ENCODE data around the gene PHAX. TPM values are rescaled to one million over a fixed set of nuclear protein-coding genes. Genes with fewer than 3 reads are reported as not detected.

The PHAX gene
- total RNA-seq, 1 experiment from 2014 or later, result 30.6 TPM

GRCh38 chr5:126561908-126562307 lies 38.8 kb upstream of the PHAX start:
- BruUV-seq (replicated peaks), result no TSS peak
- H3K36me3 ChIP-seq (ENCODE audit: low read depth), result peaks cover 10% of the 10 kb centered on the region
- H3K4me3 ChIP-seq, result no peak overlapping the region
- H3K4me2 ChIP-seq, result no peak overlapping the region
- no peak overlapping the region for H2AFZ ChIP-seq
- POLR2A ChIA-PET (ENCODE audit: unreplicated experiment), result no interaction called here
- CTCF ChIA-PET, result no interaction called here
- no peaks in the 10 kb centered on the region for H3K4me1 ChIP-seq (replicated peaks; ENCODE audit: insufficient read depth)
- no peaks in the 10 kb centered on the region for H4K20me1 ChIP-seq (ENCODE audit: insufficient read depth)
- TF ChIP-seq, protein P1, sequence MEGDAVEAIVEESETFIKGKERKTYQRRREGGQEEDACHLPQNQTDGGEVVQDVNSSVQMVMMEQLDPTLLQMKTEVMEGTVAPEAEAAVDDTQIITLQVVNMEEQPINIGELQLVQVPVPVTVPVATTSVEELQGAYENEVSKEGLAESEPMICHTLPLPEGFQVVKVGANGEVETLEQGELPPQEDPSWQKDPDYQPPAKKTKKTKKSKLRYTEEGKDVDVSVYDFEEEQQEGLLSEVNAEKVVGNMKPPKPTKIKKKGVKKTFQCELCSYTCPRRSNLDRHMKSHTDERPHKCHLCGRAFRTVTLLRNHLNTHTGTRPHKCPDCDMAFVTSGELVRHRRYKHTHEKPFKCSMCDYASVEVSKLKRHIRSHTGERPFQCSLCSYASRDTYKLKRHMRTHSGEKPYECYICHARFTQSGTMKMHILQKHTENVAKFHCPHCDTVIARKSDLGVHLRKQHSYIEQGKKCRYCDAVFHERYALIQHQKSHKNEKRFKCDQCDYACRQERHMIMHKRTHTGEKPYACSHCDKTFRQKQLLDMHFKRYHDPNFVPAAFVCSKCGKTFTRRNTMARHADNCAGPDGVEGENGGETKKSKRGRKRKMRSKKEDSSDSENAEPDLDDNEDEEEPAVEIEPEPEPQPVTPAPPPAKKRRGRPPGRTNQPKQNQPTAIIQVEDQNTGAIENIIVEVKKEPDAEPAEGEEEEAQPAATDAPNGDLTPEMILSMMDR (conservative IDR thresholded peaks at IDR 0.05), result no peak
- TF ChIP-seq EZH2 (IDR thresholded peaks at IDR 0.05; ENCODE audit: low read depth), result no peak
- no peaks in the 10 kb centered on the region for H3K9me3 ChIP-seq (ENCODE audit: insufficient read depth, low read depth)
- DNase-seq, result no peak
- no peak overlapping the region for H3K27ac ChIP-seq
- H3K27me3 ChIP-seq (ENCODE audit: insufficient read depth, low read depth), result no peaks in the 10 kb centered on the region
- no peaks in the 10 kb centered on the region for H3K9me2 ChIP-seq (ENCODE audit: insufficient read depth)
- no peaks in the 10 kb centered on the region for H3F3A ChIP-seq (ENCODE audit: insufficient read depth, low read depth)
- intact Hi-C loops (cut with micrococcal nuclease; ENCODE audit: unreplicated experiment), result no loop called here
- H3K79me2 ChIP-seq (ENCODE audit: low read depth), result no peaks in the 10 kb centered on the region

DNA sequence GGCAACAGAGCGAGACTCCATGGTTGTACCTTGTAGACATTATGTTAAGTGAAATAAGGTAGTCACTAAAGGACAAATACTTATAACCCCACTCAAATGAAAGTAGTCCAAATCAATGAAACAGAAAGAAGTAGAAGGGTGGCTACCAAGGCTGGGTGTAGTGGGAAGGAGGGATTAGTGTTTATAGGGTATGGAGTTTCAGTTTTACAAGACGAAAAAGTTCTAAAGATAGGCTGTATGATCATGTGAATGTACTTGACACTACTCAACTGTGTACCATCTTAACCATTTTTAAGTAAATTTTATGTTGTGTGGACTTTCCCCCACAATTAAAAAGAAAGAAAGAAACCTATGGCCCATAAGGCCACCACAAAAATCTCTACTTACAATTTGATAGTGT lies 37.9 kb upstream of the PHAX start:
- H3K4me2 ChIP-seq, result no peak overlapping the region
- H3K27ac ChIP-seq, result no peak overlapping the region
- H4K20me1 ChIP-seq (ENCODE audit: insufficient read depth), result no peaks in the 10 kb centered on the region

GRCh38 chr5:126568206-126568755 lies 32.5 kb upstream of the PHAX start:
- TF ChIP-seq, protein P1 (conservative IDR thresholded peaks at IDR 0.05), result no peak
- no peak for TF ChIP-seq EZH2 (IDR thresholded peaks at IDR 0.05; ENCODE audit: low read depth)
- Histone ChIP-seq H3K36me3 (ENCODE audit: low read depth) (peaks cover 16% of the 10 kb centered on the region), H3K27ac (no peak overlapping the region), H3K4me1 (replicated peaks; ENCODE audit: insufficient read depth) (no peaks in the 10 kb centered on the region), H3F3A (ENCODE audit: insufficient read depth, low read depth) (no peaks in the 10 kb centered on the region), H3K9me2 (ENCODE audit: insufficient read depth) (no peaks in the 10 kb centered on the region), H3K4me2 (no peak overlapping the region), H3K4me3 (no peak overlapping the region), H3K9me3 (ENCODE audit: insufficient read depth, low read depth) (no peaks in the 10 kb centered on the region), H4K20me1 (ENCODE audit: insufficient read depth) (no peaks in the 10 kb centered on the region), H3K79me2 (ENCODE audit: low read depth) (no peaks in the 10 kb centered on the region), H3K27me3 (ENCODE audit: insufficient read depth, low read depth) (no peaks in the 10 kb centered on the region), H2AFZ (no peak overlapping the region)
- CTCF ChIA-PET, result no interaction called here
- POLR2A ChIA-PET (ENCODE audit: unreplicated experiment), result no interaction called here
- DNase-seq, result no peak
- intact Hi-C loops (cut with micrococcal nuclease; ENCODE audit: unreplicated experiment), result no loop called here
- BruUV-seq (replicated peaks), result no TSS peak

More for the DNA sequence above, 37.9 kb upstream of the PHAX start:
- Histone ChIP-seq H3K79me2 (ENCODE audit: low read depth) (no peaks in the 10 kb centered on the region), H3K9me2 (ENCODE audit: insufficient read depth) (no peaks in the 10 kb centered on the region), H2AFZ (no peak overlapping the region), H3K27me3 (ENCODE audit: insufficient read depth, low read depth) (no peaks in the 10 kb centered on the region), H3K4me1 (replicated peaks; ENCODE audit: insufficient read depth) (no peaks in the 10 kb centered on the region), H3K36me3 (ENCODE audit: low read depth) (peaks cover 10% of the 10 kb centered on the region), H3F3A (ENCODE audit: insufficient read depth, low read depth) (no peaks in the 10 kb centered on the region), H3K9me3 (ENCODE audit: insufficient read depth, low read depth) (no peaks in the 10 kb centered on the region), H3K4me3 (no peak overlapping the region)
- DNase-seq, result no peak
- intact Hi-C loops (cut with micrococcal nuclease; ENCODE audit: unreplicated experiment), result no loop called here
- ChIA-PET CTCF (no interaction called here), POLR2A (ENCODE audit: unreplicated experiment) (no interaction called here)
- no peak for TF ChIP-seq EZH2 (IDR thresholded peaks at IDR 0.05; ENCODE audit: low read depth)
- TF ChIP-seq, protein P1 (conservative IDR thresholded peaks at IDR 0.05), result no peak
- no TSS peak for BruUV-seq (replicated peaks)
